CD4-positive, alpha-beta T cell treated with Interferon alpha-2 for 1 hour (primary cell): Measurements from ENCODE around the gene SPACA5.
"Not testable (repeated sequence)": the region's sequence is repeated elsewhere in the genome, so short reads cannot be mapped to it uniquely, and the experiment has no call there.

ENCODE experiments used
- DNase-seq, 2 donors: peaks; one replicate each; pipeline ENCODE4 v3.0.0-alpha.2; 2020 to 2022

SPACA5 gene

DNA sequence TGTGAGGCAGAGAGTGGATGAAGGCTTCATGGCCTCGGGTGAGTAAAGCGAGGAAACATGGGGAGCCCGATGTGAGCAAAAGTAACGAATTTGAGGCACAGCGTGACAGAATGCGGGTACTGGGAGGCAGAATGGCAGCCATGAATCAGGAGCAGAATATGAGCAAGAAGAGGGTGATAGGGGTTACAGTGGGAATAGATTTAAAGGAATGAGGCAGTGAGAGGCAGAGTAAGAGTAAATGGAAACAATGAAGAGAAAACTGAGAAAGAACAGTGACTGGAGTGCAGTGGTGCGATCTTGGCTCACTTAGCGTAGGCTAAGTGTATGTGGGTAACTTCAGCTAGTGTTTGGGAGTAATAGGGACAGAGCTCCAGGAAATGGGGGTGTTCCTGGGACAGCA lies at the start of gene SPACA5:
Gene SPACA5, plus strand, starts transcription at position 301 of the 400 bp plus-strand sequence. CDS start 815 bp downstream, outside the sequence.
- not testable (repeated sequence) for DNase-seq

DNA sequence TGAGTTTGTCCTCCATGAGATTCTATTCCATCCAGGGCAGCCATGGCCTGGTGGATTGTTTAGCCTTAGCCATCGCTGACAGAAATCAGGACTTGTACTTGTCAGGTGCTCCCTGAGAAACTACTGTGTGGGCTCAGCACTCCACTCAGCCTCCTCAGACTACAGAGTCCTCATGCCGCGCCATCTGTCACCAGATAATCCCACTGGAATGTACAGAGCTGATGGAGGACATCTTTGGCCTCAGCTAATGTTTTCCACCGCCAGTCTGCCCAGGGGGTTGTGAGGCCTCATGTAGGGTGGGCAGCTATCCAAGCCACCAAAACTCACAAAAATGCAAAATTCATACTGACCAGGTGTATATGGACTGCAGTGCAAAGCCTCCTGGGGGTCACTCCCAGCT lies 48.6 kb upstream of the SPACA5 start:
- not testable (repeated sequence) for DNase-seq

DNA sequence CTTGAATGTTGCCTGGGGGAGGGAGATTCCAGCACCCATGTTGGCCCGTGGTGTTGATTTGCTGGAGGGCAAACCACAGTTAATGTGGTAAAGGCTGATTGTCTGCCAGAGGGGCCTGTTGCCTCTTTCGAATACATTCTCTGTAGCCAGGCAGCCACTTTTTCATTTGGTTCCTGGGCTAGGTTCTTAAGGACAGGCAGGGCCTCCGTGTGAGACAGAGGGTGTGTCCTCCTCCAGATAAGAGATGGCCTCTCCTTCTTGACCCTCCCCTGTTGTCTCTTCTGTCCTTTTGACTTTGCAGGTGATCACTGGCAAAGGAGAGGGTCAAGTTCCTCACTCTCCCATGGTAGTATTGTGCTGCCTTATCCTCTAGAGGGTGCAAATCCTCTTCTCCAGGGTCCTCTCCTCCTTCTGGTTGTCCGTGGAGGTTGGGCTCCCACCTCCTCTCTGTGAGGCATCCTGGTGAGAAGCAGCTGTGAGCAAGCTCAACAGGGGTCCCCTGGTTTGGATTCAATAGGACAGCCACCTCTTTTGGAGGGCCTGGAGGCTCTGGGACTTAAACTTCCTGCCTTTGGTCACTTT lies 47.9 kb upstream of the SPACA5 start:
- DNase-seq, result peak; percentile 6 to 49

DNA sequence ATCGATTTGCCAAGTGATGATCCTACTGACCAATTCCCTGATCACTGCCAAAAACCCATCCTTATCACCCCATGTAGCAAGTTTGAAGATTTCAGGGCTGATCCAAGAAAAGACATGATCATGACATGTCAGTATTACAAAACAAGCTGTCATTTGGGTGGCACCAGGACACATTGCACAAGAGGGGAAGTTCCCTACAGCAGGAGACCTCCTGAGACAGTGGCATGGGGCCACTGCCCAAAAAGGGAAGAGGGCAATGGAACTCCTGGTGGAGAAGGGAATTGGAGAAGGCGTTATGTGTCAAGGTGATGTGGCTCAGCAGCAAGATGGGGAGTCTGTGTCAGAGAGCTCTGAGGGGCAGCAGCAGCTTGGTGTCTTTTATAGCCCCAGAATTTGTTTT lies 46.4 kb upstream of the SPACA5 start:
- DNase-seq, result peak in 1 of 2 donors; percentile 12

DNA sequence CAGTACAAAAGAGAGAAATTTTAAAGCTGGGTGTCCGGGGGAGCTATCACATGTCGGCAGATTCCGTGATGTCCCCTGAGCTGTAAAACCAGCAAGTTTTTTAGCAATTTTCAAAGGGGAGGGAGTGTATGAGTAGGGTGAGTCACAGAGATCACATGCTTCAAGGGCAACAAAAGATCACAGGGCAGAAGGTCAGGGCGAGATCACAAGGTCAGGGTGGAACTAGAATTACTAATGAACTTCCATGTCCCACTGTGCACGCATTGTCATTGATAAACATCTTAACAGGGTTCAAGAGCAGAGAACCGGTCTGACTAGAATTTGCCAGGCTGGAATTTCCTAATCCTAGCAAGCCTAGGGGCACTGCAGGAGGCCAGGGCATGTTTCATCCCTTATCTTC lies 45.0 kb upstream of the SPACA5 start:
- DNase-seq, result not testable (repeated sequence)

DNA sequence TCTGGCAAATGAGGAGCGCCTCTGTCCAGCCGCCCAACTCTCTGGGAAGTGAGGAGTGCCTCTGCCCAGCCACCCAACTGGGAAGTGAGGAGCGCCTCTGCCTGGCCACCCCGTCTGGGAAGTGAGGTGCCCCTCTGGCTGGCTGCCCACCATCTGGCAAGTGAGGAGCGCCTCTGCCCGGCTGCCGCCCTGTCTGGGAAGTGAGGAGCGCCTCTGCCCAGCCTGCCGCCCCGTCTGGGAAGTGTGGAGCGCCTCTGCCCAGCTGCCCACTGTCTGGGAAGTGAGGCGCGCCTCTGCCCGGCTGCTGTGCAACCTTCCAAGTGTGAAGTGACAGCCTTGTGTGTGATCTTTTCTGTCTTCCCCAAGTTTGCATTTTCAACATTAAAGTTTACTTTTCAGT lies 41.3 kb upstream of the SPACA5 start:
- not testable (repeated sequence) for DNase-seq

DNA sequence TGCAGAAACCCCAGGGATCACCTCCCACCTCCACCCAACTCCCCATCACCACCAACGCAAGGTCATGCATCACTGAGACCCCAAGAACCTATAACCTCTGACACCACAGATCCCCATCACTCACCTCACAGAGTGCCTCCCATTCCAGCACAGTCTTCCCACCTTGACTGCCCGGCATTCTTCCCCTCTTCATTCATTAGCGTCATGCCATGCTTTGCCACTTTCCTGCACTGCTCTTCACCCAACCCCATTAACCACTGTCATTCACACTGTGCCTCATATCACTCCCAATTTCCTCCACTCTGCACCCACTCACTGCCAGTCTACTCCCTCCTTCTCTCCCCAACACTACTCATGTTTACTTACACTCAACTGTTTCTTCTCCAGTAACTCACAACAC lies 33.6 kb upstream of the SPACA5 start:
- no peak for DNase-seq

DNA sequence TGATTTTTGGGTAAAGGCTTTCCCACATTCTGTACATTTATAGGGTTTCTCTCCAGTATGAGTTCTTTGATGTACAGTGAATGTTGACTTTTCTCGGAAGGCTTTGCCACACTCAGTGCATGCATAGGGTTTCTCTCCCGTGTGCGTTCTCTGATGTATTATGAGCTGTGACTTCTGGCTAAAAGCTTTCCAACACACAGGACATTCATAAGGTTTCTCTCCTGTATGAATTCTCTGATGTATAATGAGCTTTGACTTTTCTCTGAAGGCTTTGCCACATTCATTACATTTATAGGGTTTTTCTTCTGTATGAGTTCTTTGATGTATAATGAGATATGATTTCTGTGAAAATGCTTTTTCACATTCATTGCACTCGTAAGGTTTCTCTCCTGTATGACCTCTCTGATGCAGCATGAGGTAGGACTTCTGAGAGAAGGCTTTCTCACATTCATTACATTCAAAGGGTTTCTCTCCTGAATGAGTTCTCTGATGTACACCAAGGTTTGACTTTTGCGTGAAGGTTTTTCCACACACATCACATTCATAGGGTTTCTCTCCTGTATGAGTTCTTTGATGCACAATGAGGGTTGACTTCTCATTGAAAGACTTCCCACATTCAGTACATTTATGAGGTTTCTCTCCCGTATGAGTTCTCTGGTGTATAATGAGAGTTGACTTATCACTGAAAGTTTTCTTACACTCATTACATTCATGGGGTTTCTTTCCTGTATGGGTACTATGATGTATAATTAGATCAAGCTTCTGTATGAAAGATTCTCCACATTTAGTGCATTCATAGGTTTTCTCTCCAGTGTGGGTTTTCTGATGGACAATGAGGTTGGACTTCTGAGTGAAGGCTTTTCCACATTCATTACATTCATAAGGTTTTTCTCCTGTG lies 30.3 kb upstream of the SPACA5 start:
- DNase-seq, result no peak

DNA sequence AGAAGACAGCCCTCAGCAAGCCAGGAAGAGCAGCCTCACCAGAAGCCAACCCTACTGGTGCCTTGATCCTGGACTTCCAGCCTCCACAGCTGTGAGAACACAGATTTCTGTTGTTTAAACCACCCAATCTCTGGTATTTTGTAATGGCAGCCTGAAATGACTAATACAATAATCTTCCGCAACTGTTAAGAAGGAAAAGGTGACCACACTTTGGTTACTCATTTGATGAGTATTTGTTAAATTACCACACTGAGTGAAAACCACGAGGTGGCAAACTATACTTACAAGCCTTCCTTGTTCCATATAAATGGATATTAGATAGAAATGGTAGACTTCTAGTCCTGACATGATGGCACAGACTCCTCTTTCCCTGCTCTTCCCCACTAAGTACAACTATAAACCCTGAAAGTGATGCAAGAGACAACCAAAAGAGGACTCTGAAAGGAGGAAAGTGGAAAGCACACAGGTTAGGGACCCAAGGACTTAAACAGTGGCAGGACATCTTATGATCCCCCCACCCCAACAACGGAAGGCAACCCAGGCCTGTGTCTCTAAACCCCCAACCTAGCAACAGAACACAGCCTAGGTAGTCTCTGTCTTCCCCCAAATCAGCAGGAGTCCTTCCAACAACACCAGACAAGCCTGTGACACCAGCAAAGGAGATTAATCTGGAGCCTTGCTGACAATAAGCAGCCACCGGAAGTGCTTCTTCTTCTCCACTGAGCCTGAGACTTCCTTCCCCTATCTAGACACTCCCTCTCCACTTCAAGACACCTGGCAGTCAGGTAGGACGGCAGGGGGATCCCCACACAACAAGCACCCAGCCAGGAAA lies 15.3 kb upstream of the SPACA5 start:
- DNase-seq, result peak in 1 of 2 donors; percentile 12

DNA sequence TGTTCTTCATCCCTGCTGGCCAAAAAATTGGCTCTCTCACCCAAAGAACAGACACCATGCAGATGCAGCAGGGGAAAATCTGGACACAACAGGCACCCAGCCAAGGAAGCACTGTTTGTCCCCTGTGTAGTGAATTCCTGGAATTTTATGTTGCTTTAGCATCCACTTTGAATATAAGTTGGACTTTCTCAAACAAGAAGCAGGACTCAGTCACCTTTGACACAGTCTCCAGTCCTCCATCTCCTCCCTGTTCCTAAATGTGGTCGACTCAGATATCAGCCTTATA lies 14.8 kb upstream of the SPACA5 start:
- no peak for DNase-seq

DNA sequence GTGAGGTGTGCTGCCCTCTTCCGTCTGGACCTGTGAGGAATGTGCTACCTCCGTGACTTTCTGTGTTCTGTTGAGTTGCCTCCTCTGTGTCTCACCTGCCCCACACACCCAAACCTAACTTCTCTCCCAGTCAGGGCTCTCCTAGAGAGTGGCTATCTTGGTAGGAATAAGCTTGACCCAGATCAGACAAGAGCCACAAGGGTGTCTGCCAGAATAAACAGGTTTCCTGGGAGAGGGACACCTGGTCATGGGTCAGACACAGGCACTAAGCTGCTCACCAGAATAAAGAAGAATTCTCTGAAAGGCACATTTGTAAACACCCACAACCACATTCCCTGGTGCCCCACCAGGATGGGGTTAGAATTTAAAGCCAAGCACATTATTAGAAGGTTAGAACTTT lies 14.1 kb upstream of the SPACA5 start:
- no peak for DNase-seq

DNA sequence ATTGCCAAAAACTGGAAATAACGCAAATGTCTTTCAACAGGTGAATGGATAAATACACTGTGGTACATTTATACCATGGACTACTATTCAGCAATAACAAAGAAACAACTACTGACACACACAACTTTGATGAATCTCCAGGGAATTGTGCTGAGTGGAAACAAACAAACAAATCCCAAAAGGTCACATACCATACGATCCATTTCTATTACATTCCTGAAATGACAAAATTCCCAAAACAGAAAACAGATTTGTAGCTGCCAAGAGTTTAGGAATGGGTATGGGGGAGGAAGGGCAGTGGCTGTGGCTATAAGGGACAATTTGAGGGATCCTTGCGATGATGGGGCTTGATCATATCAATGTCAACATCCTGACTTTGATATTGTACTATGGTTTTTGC lies 5.5 kb upstream of the SPACA5 start:
- DNase-seq, result no peak

DNA sequence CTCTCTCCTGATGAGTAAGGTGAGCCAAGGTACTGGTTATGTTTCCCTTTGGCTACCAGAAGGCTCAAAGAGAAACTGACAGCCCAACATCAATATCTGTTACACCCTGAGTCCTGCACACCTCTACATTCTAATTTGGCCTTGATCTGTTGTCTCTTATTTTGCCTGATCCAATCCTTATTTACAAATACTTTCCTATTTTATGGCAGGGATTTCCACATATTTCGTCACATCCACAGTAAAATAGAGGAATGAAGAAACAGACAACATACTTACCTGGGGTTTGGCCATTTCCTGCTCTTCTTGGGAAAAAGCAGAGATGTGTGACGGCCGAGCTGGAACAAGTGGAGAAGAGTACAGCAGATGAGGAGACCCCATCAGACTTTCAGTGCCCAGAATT lies 4.5 kb upstream of the SPACA5 start:
- no peak for DNase-seq

DNA sequence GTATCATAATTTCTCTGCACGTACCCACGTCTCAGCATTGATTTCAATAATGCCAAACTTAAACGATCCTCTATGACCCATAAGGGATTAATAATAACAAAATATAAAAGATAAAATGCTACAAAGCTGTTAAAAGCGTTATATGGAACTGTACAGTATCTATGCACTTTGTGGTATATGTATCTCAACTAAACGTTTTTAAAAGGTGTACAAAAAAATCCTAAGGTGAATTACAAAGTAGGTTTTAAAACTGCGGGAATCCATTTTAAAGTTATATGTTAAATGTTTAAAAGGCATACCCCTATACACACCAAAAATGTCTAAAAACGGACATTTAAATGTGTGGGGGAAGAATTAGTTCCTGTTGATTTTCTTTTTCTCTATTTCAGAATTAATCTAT lies 3.9 kb upstream of the SPACA5 start:
- DNase-seq, result no peak

DNA sequence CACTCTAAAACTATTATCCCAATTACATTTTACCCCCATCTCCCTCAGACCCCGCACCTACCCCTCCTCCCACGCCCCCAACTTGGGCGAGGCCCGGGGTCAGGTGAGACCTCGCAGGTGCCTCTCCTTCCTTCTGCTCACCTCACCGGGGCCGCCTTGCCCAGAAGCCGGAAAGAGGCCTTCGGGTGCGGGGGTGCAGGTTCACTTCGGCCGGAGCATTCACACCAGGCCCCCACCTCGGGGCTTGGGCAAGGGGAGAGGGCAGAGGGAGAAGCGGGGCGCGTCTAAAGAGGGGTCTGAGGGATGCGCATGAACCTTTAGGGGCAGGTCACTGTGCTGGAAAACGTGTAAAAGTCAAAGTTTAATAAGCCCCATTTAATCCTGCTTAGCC lies 3.4 kb upstream of the SPACA5 start:
- DNase-seq, result peak in 1 of 2 donors; percentile 31

DNA sequence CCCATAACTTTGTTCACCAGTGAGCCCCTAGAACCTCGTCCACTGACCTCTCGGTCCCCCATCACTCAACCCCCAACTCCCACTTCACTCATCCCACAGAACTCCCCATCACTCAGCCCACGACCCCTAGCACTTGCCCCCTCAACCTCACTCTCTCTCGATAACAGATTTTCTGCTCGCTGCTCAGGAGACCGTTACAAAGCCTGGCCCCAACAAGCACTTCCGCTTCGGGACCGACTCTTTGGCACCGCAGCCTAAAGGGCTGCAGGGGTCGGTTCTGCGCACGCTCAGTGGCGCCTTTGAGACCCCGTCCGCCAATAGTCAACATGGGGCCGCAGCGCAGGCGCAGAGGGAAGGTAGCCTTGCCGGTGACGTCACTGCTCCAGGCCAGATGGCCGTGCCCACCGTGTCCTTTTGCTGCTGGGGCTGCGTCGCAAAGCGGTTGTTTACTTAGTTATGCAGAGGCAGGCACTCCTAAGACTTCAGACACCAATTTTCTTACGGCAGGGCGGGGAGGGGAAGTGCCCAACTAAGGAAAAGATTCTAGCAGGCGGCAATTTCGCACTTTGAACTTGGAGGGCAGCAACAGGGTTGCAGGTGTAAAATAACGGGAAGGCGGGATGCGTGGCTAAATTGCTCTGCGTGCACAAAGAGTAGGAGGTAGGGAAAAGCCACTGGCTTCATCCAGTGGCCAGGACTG lies 2.9 kb upstream of the SPACA5 start, which contains the start of gene ZNF182:
Gene ZNF182, minus strand, starts transcription at position 232 of the 700 bp plus-strand sequence. CDS start 1,380 bp downstream, outside the sequence.
- peak; percentile 95 for DNase-seq

DNA sequence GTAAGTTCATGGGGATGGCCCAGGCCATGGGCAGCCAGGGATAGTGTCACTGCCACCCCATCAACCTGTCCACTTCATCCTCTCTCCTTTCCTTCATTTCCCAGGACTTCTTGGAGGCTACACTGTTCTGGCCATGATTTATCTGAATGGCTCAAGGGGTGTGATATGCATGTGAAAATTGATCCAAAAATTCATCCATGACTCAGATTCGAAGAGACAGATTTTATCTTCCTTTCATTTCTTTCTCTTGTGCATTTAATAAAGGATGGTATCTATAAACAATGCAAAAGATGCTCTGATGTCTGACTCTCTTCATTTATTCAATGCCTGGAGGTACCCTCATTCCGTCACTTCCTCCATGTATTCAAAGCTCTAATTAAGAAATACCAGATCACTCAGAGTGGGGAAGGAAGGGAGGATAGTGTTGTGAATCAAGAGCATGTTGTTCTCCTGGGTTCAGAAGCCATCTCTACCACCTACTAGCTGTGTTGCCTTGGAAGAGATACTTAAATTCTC lies 2.7 kb downstream of the SPACA5 start:
- not testable (repeated sequence) for DNase-seq

DNA sequence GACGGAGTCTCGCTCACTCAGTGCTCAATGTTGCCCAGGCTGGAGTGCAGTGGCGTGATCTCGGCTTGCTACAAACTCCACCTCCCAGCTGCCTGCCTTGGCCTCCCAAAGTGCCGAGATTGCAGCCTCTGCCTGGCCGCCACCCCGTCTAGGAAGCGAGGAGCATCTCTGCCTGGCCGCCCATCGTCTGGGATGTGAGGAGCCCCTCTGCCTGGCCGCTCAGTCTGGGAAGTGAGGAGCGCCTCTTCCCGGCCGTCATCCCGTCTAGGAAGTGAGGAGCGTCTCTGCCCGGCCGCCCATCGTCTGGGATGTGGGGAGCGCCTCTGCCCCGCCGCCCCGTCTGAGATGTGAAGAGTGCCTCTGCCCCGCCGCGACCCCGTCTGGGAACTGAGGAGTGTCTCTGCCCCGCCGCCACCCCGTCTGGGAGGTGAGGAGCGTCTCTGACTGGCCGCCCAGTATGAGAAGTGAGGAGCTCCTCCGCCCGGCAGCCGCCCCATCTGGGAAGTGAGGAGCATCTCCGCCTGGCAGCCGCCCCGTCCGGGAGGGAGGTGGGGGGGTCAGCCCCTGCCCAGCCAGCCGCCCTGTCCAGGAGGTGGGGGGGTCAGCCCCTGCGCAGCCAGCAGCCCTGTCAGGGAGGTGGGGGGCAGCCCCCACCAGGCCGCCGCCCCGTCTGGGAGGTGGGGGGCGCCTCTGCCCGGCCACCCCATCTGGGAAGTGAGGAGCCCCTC lies 10.0 kb downstream of the SPACA5 start:
- DNase-seq, result not testable (repeated sequence)

DNA sequence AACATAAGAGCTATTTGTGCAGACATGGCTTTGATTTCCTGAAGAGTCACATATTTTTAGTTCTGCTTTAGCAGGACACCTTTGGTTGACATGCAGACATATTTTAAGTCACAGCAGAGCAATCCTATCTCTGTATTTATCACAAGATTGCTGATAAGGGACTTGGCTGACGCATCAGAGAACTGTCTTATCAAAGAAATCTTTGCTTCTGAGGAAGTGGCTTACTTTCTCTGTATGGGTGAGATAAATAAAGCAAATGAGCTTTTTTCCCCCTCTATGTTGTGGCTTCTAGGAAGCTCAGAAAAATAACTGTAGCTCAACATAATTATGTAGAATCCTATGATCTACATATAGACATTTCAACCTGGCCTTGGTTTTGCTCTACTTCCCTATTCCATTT lies 13.1 kb downstream of the SPACA5 start:
- DNase-seq, result not testable (repeated sequence)

DNA sequence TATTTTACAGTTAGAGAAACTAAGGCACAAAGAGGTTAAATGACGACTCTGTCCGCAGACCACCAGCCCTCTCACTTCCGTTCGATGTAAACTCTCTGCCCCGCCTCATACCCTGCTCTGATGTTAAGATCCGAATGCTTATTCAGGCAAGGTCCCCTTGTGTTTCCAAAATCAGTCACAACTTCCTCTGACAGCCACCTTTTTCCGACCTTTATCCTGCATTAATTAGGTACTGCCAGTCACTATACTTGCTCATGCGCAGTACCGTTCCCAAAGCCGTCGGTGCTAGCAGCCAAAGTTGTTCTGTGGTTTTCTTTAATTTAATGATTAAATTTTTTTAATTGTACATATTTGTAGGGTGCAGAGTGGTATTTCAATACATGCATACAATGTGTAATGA lies 13.7 kb downstream of the SPACA5 start:
- DNase-seq, result peak in 1 of 2 donors; percentile 50

DNA sequence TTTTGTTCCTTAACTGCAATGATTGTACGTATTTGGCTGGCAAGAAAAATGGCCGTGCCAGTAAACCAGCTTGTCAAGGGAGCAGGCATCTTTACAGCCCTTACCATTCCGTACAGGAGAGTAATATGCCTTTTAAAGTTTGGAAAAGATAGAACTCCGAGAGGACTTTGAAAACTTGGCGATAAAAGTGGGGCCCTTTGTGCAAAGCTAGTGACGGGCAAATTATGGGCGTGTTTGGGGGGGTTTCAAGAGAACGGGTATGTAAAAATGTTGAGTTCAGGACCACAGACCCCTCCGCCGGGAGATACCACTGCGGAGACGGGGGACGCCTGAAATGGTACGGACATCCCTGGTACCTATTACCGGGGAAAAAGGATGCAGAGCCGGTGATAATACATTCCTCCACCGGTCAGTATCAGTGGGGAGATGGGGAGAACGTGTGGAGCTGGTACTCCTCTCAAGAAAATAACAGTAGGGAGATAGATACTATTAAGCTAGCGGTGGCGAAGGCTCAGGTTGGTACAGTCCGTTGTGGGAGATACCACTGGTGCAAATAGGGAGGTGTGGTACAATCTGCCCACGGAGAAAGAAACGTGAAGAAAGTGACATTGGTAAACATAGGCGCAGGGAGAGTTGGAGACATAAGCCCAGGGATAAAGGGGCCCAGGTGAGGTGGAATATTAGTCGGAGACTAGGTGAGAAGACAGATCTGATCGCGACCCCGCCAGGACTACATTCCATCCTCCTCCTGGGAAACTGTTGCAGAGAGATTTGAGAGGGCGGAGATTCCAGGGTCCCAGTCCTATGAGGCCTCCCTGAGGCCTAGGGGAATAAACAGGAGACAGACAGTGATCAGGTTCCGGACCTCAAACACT lies 14.5 kb downstream of the SPACA5 start:
- DNase-seq, result peak; percentile 67 to 84
